ENCODE measurements around the gene NFAM1. TPM values are rescaled to one million over a fixed set of nuclear protein-coding genes. Genes with fewer than 3 reads are reported as not detected.
A peak's percentile ranks its signal among the peaks of the same experiment; 100 is the strongest.

The NFAM1 gene
- under 1 TPM; 0.07 to 0.54 TPM for total RNA-seq

- DNase-seq (ENCODE audit: low spot score in 2 of 2), result no peak
- no peaks in the 10 kb centered on the region for H3K9me3 Mint-ChIP-seq
- ATAC-seq, result no peak
- no peaks in the 10 kb centered on the region for H3K36me3 Mint-ChIP-seq
- no peak within 1 kb of the TSS for H3K27ac Mint-ChIP-seq
These were observed at the start of gene NFAM1 for GRCh38 chr22:42432020-42432596. TSS of gene NFAM1 (minus strand) at chr22:42432403. CDS start at chr22:42432357, 46 bp downstream.

- H3K9me3 Mint-ChIP-seq, result no peaks in the 10 kb centered on the region
- H3K27ac Mint-ChIP-seq, result no peak overlapping the region
- DNase-seq (ENCODE audit: low spot score in 2 of 2) (no peak), ATAC-seq (no peak)
- H3K36me3 Mint-ChIP-seq, result no peaks in the 10 kb centered on the region
These were observed 42.9 kb upstream of the NFAM1 start for GRCh38 chr22:42475122-42475521.

- Mint-ChIP-seq H3K36me3 (no peaks in the 10 kb centered on the region), H3K27ac (no peak overlapping the region), H3K9me3 (no peaks in the 10 kb centered on the region)
- peak in 1 of 2 donors; percentile 18 for DNase-seq (ENCODE audit: low spot score in 2 of 2)
- peak in 1 of 2 donors; percentile 48 for ATAC-seq
These were observed 41.4 kb upstream of the NFAM1 start for GRCh38 chr22:42473484-42474193.

- H3K36me3 Mint-ChIP-seq, result no peaks in the 10 kb centered on the region
- H3K9me3 Mint-ChIP-seq, result no peaks in the 10 kb centered on the region
- no peak overlapping the region for H3K27ac Mint-ChIP-seq
- DNase-seq (ENCODE audit: low spot score in 2 of 2) (no peak), ATAC-seq (no peak)
These were observed 40.5 kb upstream of the NFAM1 start for GRCh38 chr22:42472671-42473070.

- Mint-ChIP-seq H3K36me3 (no peaks in the 10 kb centered on the region), H3K27ac (no peak overlapping the region), H3K9me3 (no peaks in the 10 kb centered on the region)
- ATAC-seq, result no peak
- DNase-seq (ENCODE audit: low spot score in 2 of 2), result no peak
These were observed 39.2 kb upstream of the NFAM1 start for GRCh38 chr22:42471441-42471840.

- no peaks in the 10 kb centered on the region for H3K36me3 Mint-ChIP-seq
- ATAC-seq (no peak), DNase-seq (ENCODE audit: low spot score in 2 of 2) (no peak)
- H3K9me3 Mint-ChIP-seq, result no peaks in the 10 kb centered on the region
- H3K27ac Mint-ChIP-seq, result no peak overlapping the region
These were observed 38.3 kb upstream of the NFAM1 start for GRCh38 chr22:42470366-42471082.

- H3K27ac Mint-ChIP-seq, result no peak overlapping the region
- no peak for DNase-seq (ENCODE audit: low spot score in 2 of 2)
- ATAC-seq, result no peak
- no peaks in the 10 kb centered on the region for H3K36me3 Mint-ChIP-seq
- H3K9me3 Mint-ChIP-seq, result no peaks in the 10 kb centered on the region
These were observed 36.6 kb upstream of the NFAM1 start for GRCh38 chr22:42468841-42469240.

GRCh38 chr22:42462016-42462415 lies 29.8 kb upstream of the NFAM1 start:
- ATAC-seq (no peak), DNase-seq (ENCODE audit: low spot score in 2 of 2) (no peak)
- H3K27ac Mint-ChIP-seq, result peak overlapping the region in 1 of 2 donors; percentile 85
- no peaks in the 10 kb centered on the region for H3K36me3 Mint-ChIP-seq
- H3K9me3 Mint-ChIP-seq, result no peaks in the 10 kb centered on the region

- H3K9me3 Mint-ChIP-seq, result no peaks in the 10 kb centered on the region
These were observed 29.3 kb upstream of the NFAM1 start for GRCh38 chr22:42461511-42461910.

GRCh38 chr22:42459287-42460063 lies 27.3 kb upstream of the NFAM1 start:
- Mint-ChIP-seq H3K36me3 (no peaks in the 10 kb centered on the region), H3K27ac (no peak overlapping the region)
- no peak for DNase-seq (ENCODE audit: low spot score in 2 of 2)

More at GRCh38 chr22:42461511-42461910, 29.3 kb upstream of the NFAM1 start:
- H3K27ac Mint-ChIP-seq, result no peak overlapping the region
- H3K36me3 Mint-ChIP-seq, result no peaks in the 10 kb centered on the region
- ATAC-seq (no peak), DNase-seq (ENCODE audit: low spot score in 2 of 2) (no peak)

GRCh38 chr22:42452916-42453315 lies 20.7 kb upstream of the NFAM1 start:
- no peaks in the 10 kb centered on the region for H3K9me3 Mint-ChIP-seq
- ATAC-seq (no peak), DNase-seq (ENCODE audit: low spot score in 2 of 2) (no peak)
- H3K27ac Mint-ChIP-seq, result peak overlapping the region in 1 of 2 donors; percentile 60
- H3K36me3 Mint-ChIP-seq, result no peaks in the 10 kb centered on the region

More at GRCh38 chr22:42459287-42460063, 27.3 kb upstream of the NFAM1 start:
- no peaks in the 10 kb centered on the region for H3K9me3 Mint-ChIP-seq
- ATAC-seq, result no peak

GRCh38 chr22:42452456-42452855 lies 20.3 kb upstream of the NFAM1 start:
- Mint-ChIP-seq H3K36me3 (no peaks in the 10 kb centered on the region), H3K9me3 (no peaks in the 10 kb centered on the region), H3K27ac (no peak overlapping the region)
- no peak for ATAC-seq
- DNase-seq (ENCODE audit: low spot score in 2 of 2), result no peak

GRCh38 chr22:42451499-42452145 lies 19.4 kb upstream of the NFAM1 start:
- DNase-seq (ENCODE audit: low spot score in 2 of 2), result no peak
- no peak overlapping the region for H3K27ac Mint-ChIP-seq
- no peak for ATAC-seq
- no peaks in the 10 kb centered on the region for H3K9me3 Mint-ChIP-seq
- no peaks in the 10 kb centered on the region for H3K36me3 Mint-ChIP-seq

GRCh38 chr22:42450862-42451261 lies 18.7 kb upstream of the NFAM1 start:
- Mint-ChIP-seq H3K9me3 (no peaks in the 10 kb centered on the region), H3K36me3 (no peaks in the 10 kb centered on the region), H3K27ac (no peak overlapping the region)
- no peak for ATAC-seq
- no peak for DNase-seq (ENCODE audit: low spot score in 2 of 2)

- no peaks in the 10 kb centered on the region for H3K9me3 Mint-ChIP-seq
- no peak overlapping the region for H3K27ac Mint-ChIP-seq
- H3K36me3 Mint-ChIP-seq, result no peaks in the 10 kb centered on the region
- DNase-seq (ENCODE audit: low spot score in 2 of 2) (no peak), ATAC-seq (no peak)
These were observed 13.9 kb upstream of the NFAM1 start for GRCh38 chr22:42446151-42446550.

GRCh38 chr22:42444077-42444904 lies 12.1 kb upstream of the NFAM1 start:
- DNase-seq (ENCODE audit: low spot score in 2 of 2), result peak; percentile 73 to 77
- Mint-ChIP-seq H3K9me3 (no peaks in the 10 kb centered on the region), H3K27ac (peak overlapping the region; percentile 61 to 82), H3K36me3 (no peaks in the 10 kb centered on the region)
- ATAC-seq, result peak; percentile 69 to 80

Data from activated naive CD4-positive, alpha-beta T cell treated with anti-CD3 and anti-CD28 coated beads, Interleukin-2, amount 50 U/mL, for 72 hours (primary cell).